CD4-positive, alpha-beta memory T cell (primary cell): ENCODE measurements around the gene SPTLC2. TPM values are rescaled to one million over a fixed set of nuclear protein-coding genes. Genes with fewer than 3 reads are reported as not detected.
"Not testable (repeated sequence)": the region's sequence is repeated elsewhere in the genome, so short reads cannot be mapped to it uniquely, and the experiment has no call there.

Source experiments
- CTCF ChIA-PET: fragments of 350-600 bp; sonication (Branson Sonifier 250); formaldehyde crosslinking; loops from one replicate; lab custom pipeline; 2021; ENCODE audit warnings: inconsistent platforms; ENCODE audit not compliant: partially characterized antibody; lab: Charles Lee
- POLR2A ChIA-PET: fragments of 350-600 bp; sonication (Branson Sonifier 250); formaldehyde crosslinking; loops from one replicate; lab custom pipeline; 2021; ENCODE audit not compliant: partially characterized antibody; lab: Charles Lee
- DNase-seq, 5 donors: peaks; one replicate each; pipeline versions ENCODE4 v3.0.0 to v3.0.0-alpha.2; 2020 to 2022; ENCODE audit warnings: mixed read lengths in 1 of 5
- H3K27ac ChIP-seq: one replicate; pipeline ENCODE4 v1.7.0; 2013; ENCODE audit warnings: low read depth, low read length
- H3K27me3 ChIP-seq: 2 replicates; pipeline ENCODE4 v1.7.0; 2013; ENCODE audit warnings: mild to moderate bottlenecking, low read length, moderate library complexity; ENCODE audit not compliant: insufficient read depth
- H3K36me3 ChIP-seq: 2 replicates; pipeline ENCODE4 v1.7.0; 2013; ENCODE audit warnings: mild to moderate bottlenecking, low read length, moderate library complexity; ENCODE audit not compliant: insufficient read depth
- H3K4me1 ChIP-seq: 2 replicates; pipeline ENCODE4 v1.7.0; 2013; ENCODE audit warnings: mild to moderate bottlenecking, low read length, moderate library complexity; ENCODE audit not compliant: insufficient read depth
- H3K4me3 ChIP-seq, 2 donors: one replicate each; pipeline ENCODE4 v1.7.0; 2013; ENCODE audit warnings: low read length in 2 of 2, mild to moderate bottlenecking in 1 of 2
- H3K9me3 ChIP-seq, 2 donors: one replicate each; pipeline ENCODE4 v1.7.0; 2013; ENCODE audit warnings: low read length in 2 of 2, control low read depth in 1 of 2; ENCODE audit not compliant: control insufficient read depth in 1 of 2
- H3K27ac Mint-ChIP-seq, 7 donors: one replicate each; pipeline ENCODE4 v1.8.0; 2020 to 2021; ENCODE audit warnings: mixed read lengths in 7 of 7, mild to moderate bottlenecking in 6 of 7, inconsistent platforms in 3 of 7, moderate library complexity in 3 of 7
- H3K27me3 Mint-ChIP-seq, 2 donors: one replicate each; pipeline ENCODE4 v1.8.0; 2020 to 2021; ENCODE audit warnings: mixed read lengths in 2 of 2
- H3K36me3 Mint-ChIP-seq, 2 donors: one replicate each; pipeline ENCODE4 v1.8.0; 2020 to 2021; ENCODE audit warnings: mixed read lengths in 2 of 2, inconsistent platforms in 1 of 2, mild to moderate bottlenecking in 1 of 2
- H3K4me1 Mint-ChIP-seq, 4 donors: one replicate each; pipeline ENCODE4 v1.8.0; 2020 to 2021; ENCODE audit warnings: mixed read lengths in 4 of 4, mild to moderate bottlenecking in 1 of 4
- H3K4me3 Mint-ChIP-seq, 8 donors: one replicate each; pipeline ENCODE4 v1.8.0; 2020 to 2021; ENCODE audit warnings: mixed read lengths in 8 of 8, mild to moderate bottlenecking in 7 of 8, moderate library complexity in 6 of 8, inconsistent platforms in 3 of 8
- H3K9me3 Mint-ChIP-seq, 8 donors: one replicate each; pipeline ENCODE4 v1.8.0; 2020 to 2021; ENCODE audit warnings: mixed read lengths in 8 of 8, mild to moderate bottlenecking in 5 of 8, inconsistent platforms in 3 of 8, moderate library complexity in 1 of 8
- intact Hi-C: fragments of 100-400 bp; cut with micrococcal nuclease; formaldehyde crosslinking; loops from one replicate; pipeline ENCODE4 v1.15.1; 2023
- polyA plus RNA-seq, 2 donors: library from polyadenylated mRNA; unstranded; fragments of 300-500 nt; fragmentation: Illumina TruSeq; gene quantifications; one replicate each; pipeline ENCODE4 v1.2.3, GENCODE V29; 2021
- total RNA-seq, 2 experiments: library from RNA; stranded (reverse); gene quantifications; one replicate each; pipeline ENCODE4 v1.2.3, GENCODE V29; 2021

The SPTLC2 gene
- total and polyA plus RNA-seq, 4 experiments from 2014 or later = 11.2 to 31.3 (median 24.8) TPM

DNA sequence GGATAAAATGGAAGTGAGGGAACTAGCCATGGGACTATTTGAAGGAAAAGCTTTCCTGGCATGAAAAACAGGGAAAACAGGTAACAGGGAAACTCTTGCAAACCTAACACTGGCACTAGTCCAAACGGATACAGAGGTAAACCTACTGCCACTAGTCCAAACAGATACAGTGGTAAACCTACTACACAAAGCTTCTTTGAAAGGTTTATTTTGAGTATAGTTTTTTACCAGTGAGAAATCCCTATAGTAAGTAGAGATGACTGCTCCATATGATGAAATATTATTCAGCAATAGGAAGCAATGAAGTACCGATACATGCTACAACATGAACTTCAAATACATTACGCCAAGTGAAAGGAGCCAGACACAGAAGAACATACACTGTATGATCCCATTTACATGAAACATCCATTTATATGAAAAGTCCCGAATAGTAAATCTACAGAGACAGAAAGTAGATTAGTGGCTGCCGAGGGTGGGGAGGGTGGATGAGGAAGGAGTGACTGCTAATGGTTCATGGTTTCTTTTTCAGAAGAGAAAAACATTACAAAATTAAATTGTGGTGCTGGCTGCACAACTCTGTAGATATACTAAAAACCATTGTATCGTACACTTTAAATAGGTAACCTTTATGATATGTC, 25.5 kb downstream of the SPTLC2 start:
- ChIA-PET CTCF (interaction anchor here (1.0 kb wide), 1 partner anchor 21 kb away, joined by 3 read pairs; no protein-coding TSS in a partner anchor), POLR2A (no interaction called here)
- Mint-ChIP-seq H3K4me1 (peaks cover 39 to 85% (median 58%) of the 10 kb centered on the region in 4 donors), H3K9me3 (no peaks in the 10 kb centered on the region), H3K36me3 (peaks cover 19 to 22% of the 10 kb centered on the region in 2 donors), H3K27me3 (no peaks in the 10 kb centered on the region), H3K4me3 (peak overlapping the region in 2 of 8 donors; percentile 35 to 53), H3K27ac (peak overlapping the region in 4 of 7 donors; percentile 43 to 83 (median 50))
- Histone ChIP-seq H3K27me3 (no peaks in the 10 kb centered on the region), H3K36me3 (peaks cover 3% of the 10 kb centered on the region), H3K9me3 (no peaks in the 10 kb centered on the region), H3K4me3 (no peak overlapping the region), H3K4me1 (peaks cover 53% of the 10 kb centered on the region), H3K27ac (no peak overlapping the region)
- intact Hi-C loops = no loop called here
- DNase-seq = no peak

DNA sequence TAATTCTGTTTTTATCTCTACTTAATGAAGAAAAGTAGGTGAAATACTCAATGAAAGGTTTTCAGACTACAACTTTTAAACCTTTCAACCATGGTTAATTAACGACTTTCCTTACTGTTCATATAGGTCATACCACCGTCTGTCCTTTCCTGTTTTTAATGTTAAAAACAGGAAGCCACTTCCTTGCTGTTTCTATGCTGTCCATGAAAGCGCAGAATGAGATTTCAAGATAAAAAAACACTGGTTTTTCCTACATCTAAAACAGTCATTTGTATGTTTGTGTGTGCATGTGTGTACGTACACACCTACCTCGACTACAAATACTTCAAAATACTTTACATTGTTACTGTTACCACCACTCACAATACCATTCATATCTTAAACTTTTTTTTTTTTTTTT, 27.3 kb downstream of the SPTLC2 start:
- Mint-ChIP-seq H3K27me3 (no peaks in the 10 kb centered on the region), H3K9me3 (no peaks in the 10 kb centered on the region)
- no peak overlapping the region for H3K4me3 ChIP-seq

DNA sequence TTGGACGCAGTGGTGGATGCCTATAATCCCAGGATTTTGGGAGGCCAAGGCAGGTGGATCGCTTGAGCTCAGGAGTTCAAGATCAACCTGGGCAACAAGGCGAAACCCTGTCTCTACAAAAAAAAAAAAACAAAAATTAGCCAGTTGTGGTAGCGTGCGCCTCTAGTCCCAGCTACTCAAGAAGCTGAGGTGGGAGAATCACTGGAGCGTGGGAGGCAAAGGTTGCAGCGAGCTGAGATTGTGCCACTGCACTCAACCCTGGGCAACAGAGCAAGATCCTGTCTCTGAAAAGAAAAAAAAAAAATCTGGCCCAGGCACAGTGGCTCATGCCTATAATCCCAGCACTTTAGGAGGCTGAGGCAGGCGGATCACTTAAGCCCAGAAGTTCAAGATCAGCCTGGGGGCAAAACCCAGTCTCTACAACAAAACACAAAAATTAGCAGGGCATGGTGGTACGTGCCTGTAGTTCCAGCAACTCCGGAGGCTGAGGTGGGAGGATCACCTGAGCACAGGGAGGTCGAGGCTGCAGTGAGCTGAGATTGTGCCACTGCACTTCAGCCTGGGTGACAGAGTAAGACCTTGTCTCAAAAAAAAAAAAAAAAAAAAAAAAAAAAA, 27.9 kb downstream of the SPTLC2 start:
- ChIA-PET CTCF (interaction anchor here (1.6 kb wide), 1 partner anchor 38 kb away, joined by 3 read pairs; no protein-coding TSS in a partner anchor), POLR2A (interaction anchor here (1.4 kb wide), 1 partner anchor 26 kb away, joined by 3 read pairs; no protein-coding TSS in a partner anchor)
- DNase-seq, H3K27me3 ChIP-seq, H3K36me3 ChIP-seq, intact Hi-C loops, H3K9me3 Mint-ChIP-seq, H3K27me3 Mint-ChIP-seq, H3K9me3 ChIP-seq, H3K27ac ChIP-seq, H3K4me3 ChIP-seq: not testable (repeated sequence)
- Mint-ChIP-seq H3K4me3 (peak overlapping the region in 1 of 8 donors; percentile 31), H3K36me3 (peaks cover 7 to 13% of the 10 kb centered on the region in 2 donors), H3K4me1 (peaks cover 32 to 64% (median 48%) of the 10 kb centered on the region in 4 donors), H3K27ac (peak overlapping the region in 6 of 7 donors; percentile 22 to 68 (median 62))
- H3K4me1 ChIP-seq = peaks cover 40% of the 10 kb centered on the region

More for the DNA sequence above, 27.3 kb downstream of the SPTLC2 start:
- POLR2A ChIA-PET = interaction anchor here (1.0 to 1.4 kb wide), 2 partner anchors 8 to 131 kb away, joined by 4 to 5 read pairs; partner anchors contain the start of gene AHSA1
- H3K36me3 Mint-ChIP-seq = peaks cover 10 to 13% of the 10 kb centered on the region in 2 donors
- intact Hi-C loops = no loop called here
- H3K27ac ChIP-seq = no peak overlapping the region
- no peaks in the 10 kb centered on the region for H3K9me3 ChIP-seq
- no peaks in the 10 kb centered on the region for H3K27me3 ChIP-seq
- peaks cover 33 to 70% (median 52%) of the 10 kb centered on the region in 4 donors for H3K4me1 Mint-ChIP-seq
- H3K36me3 ChIP-seq = peaks cover 3% of the 10 kb centered on the region
- CTCF ChIA-PET = interaction anchor here (1.6 kb wide), 1 partner anchor 39 kb away, joined by 3 read pairs; no protein-coding TSS in a partner anchor
- DNase-seq = no peak
- peak overlapping the region in 3 of 8 donors; percentile 29 to 71 (median 55) for H3K4me3 Mint-ChIP-seq
- H3K27ac Mint-ChIP-seq = peak overlapping the region in 5 of 7 donors; percentile 22 to 61 (median 51)
- peaks cover 45% of the 10 kb centered on the region for H3K4me1 ChIP-seq

DNA sequence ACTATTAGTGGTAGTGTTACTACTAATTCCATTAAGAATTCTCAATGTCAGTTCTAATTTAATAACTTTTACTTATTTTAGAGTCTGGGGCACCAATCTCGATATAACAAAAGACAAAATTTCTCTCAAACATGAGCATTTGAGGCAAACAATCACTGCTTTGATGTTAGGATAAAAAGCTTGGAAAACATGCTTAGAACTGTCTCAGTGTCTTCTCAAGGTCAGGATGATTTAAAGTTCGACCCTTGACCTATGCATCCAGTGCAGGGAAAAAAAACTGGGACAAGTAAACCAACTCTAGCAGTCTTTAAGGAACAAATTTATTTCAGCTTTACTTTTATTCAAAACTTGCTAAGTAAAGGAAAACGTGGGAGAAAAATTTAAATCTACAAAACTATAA, 31.1 kb downstream of the SPTLC2 start:
- CTCF ChIA-PET = no interaction called here
- H3K9me3 Mint-ChIP-seq = no peaks in the 10 kb centered on the region
- POLR2A ChIA-PET = no interaction called here
- H3K4me3 ChIP-seq = no peak overlapping the region
- no peaks in the 10 kb centered on the region for H3K27me3 ChIP-seq
- H3K36me3 Mint-ChIP-seq = peaks cover 4 to 10% of the 10 kb centered on the region in 2 donors
- H3K27me3 Mint-ChIP-seq = no peaks in the 10 kb centered on the region
- H3K4me1 Mint-ChIP-seq = peaks cover 25 to 61% (median 48%) of the 10 kb centered on the region in 4 donors
- H3K27ac Mint-ChIP-seq = no peak overlapping the region
- peaks cover 3% of the 10 kb centered on the region for H3K36me3 ChIP-seq
- H3K4me1 ChIP-seq = peaks cover 35% of the 10 kb centered on the region
- no peak overlapping the region for H3K27ac ChIP-seq
- DNase-seq = no peak
- H3K9me3 ChIP-seq = no peaks in the 10 kb centered on the region
- no peak overlapping the region for H3K4me3 Mint-ChIP-seq
- intact Hi-C loops = no loop called here

DNA sequence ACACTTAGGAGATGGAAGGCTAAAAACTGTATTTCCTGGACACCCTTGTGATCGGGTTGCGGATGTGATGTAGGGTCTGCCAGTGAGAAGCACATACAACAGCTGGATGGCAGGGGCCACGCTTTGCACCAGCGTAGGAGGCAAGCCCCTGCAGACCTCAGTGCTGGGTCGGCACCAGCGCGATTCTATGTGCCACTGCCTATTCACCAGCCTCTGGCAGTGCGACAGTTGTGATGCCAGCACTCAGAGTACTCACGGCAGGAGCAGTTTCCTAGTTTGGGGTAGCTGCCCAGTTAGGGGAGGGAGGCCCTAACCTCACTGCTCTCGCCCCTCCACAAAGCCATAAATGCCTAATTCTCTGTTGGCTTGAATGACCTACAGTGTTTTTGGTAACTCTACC, 31.6 kb downstream of the SPTLC2 start:
- H3K36me3 ChIP-seq = peaks cover 3% of the 10 kb centered on the region
- no peak overlapping the region for H3K4me3 ChIP-seq
- no peaks in the 10 kb centered on the region for H3K9me3 ChIP-seq
- no peak overlapping the region for H3K4me3 Mint-ChIP-seq
- H3K27me3 ChIP-seq = no peaks in the 10 kb centered on the region
- intact Hi-C loops = no loop called here
- H3K27ac ChIP-seq = no peak overlapping the region
- CTCF ChIA-PET = no interaction called here
- DNase-seq = no peak
- peak overlapping the region in 2 of 7 donors; percentile 14 to 19 for H3K27ac Mint-ChIP-seq
- H3K4me1 ChIP-seq = peaks cover 38% of the 10 kb centered on the region
- H3K36me3 Mint-ChIP-seq = peaks cover 6 to 10% of the 10 kb centered on the region in 2 donors
- no peaks in the 10 kb centered on the region for H3K9me3 Mint-ChIP-seq
- no peaks in the 10 kb centered on the region for H3K27me3 Mint-ChIP-seq
- POLR2A ChIA-PET = no interaction called here
- H3K4me1 Mint-ChIP-seq = peaks cover 24 to 58% (median 46%) of the 10 kb centered on the region in 4 donors

DNA sequence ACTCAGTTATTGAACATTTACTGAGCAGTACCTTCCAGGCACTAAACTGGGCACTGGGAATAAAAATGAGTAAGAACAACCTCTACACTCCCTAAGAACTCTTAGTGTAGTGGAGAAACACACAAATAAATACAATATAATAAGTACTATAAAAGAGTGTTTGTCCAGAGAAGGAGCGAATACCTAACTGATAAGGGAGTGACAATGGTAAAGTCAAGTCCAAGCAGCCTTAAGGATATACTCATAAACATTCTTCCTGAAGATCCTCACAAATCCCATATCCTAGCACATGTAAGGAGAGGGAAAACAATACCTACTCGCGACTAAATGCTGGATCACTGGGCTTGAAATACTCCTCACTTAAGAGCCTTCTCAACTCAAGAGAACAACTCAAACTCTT, 32.8 kb downstream of the SPTLC2 start:
- Histone ChIP-seq H3K9me3 (no peaks in the 10 kb centered on the region), H3K27ac (no peak overlapping the region), H3K27me3 (no peaks in the 10 kb centered on the region), H3K4me1 (peaks cover 29% of the 10 kb centered on the region), H3K4me3 (no peak overlapping the region), H3K36me3 (peaks cover 3% of the 10 kb centered on the region)
- H3K36me3 Mint-ChIP-seq = peaks cover 6 to 10% of the 10 kb centered on the region in 2 donors
- no peaks in the 10 kb centered on the region for H3K9me3 Mint-ChIP-seq
- peaks cover 22 to 54% (median 43%) of the 10 kb centered on the region in 4 donors for H3K4me1 Mint-ChIP-seq
- H3K27ac Mint-ChIP-seq = peak overlapping the region in 3 of 7 donors; percentile 1 to 87 (median 2)
- ChIA-PET POLR2A (interaction anchor here (1.2 kb wide), 1 partner anchor 23 kb away, joined by 3 read pairs; no protein-coding TSS in a partner anchor), CTCF (no interaction called here)
- intact Hi-C loops = no loop called here
- no peaks in the 10 kb centered on the region for H3K27me3 Mint-ChIP-seq
- no peak for DNase-seq
- peak overlapping the region in 2 of 8 donors; percentile 3 to 17 for H3K4me3 Mint-ChIP-seq

DNA sequence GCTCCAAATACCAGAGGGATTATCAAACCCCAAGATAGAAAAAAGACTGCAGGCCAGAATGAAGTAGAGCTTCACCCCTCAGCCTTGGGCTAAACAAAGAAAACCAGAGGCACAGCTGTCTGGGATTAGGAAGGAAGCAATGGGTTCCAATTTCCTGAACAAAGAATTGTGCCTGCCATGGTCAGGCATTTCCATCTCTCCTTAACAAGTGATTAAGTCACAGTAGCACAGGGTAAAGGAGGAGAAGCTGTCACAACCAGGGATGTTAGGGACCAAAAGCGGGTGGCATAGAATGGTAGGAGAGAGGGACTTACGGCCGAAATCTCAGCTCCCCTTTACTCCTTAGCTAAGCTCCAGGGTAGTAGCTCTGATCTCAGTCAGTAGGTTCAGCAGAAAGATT, 33.9 kb downstream of the SPTLC2 start:
- Mint-ChIP-seq H3K27ac (peak overlapping the region in 4 of 7 donors; percentile 74 to 90 (median 77)), H3K9me3 (no peaks in the 10 kb centered on the region), H3K4me3 (no peak overlapping the region), H3K36me3 (peaks cover 6 to 10% of the 10 kb centered on the region in 2 donors), H3K27me3 (no peaks in the 10 kb centered on the region), H3K4me1 (peaks cover 22 to 46% (median 38%) of the 10 kb centered on the region in 4 donors)
- H3K27ac ChIP-seq = no peak overlapping the region
- H3K27me3 ChIP-seq = no peaks in the 10 kb centered on the region
- POLR2A ChIA-PET = interaction anchor here (1.2 kb wide), 1 partner anchor 24 kb away, joined by 3 read pairs; no protein-coding TSS in a partner anchor
- H3K36me3 ChIP-seq = peaks cover 3% of the 10 kb centered on the region
- CTCF ChIA-PET = no interaction called here
- H3K9me3 ChIP-seq = no peaks in the 10 kb centered on the region
- intact Hi-C loops = no loop called here
- peaks cover 20% of the 10 kb centered on the region for H3K4me1 ChIP-seq
- no peak for DNase-seq
- H3K4me3 ChIP-seq = no peak overlapping the region
